Stimulated activated CD4-positive, alpha-beta T cell treated with anti-CD3 and anti-CD28 coated beads, Interleukin-2, amount 100 ng/mL, for 4 hours (primary cell): ENCODE data around the gene STX4.

Source experiments
- DNase-seq: peaks from one replicate; pipeline ENCODE4 v3.0.0-alpha.2; 2020; ENCODE audit warnings: low read depth

STX4 gene

DNA sequence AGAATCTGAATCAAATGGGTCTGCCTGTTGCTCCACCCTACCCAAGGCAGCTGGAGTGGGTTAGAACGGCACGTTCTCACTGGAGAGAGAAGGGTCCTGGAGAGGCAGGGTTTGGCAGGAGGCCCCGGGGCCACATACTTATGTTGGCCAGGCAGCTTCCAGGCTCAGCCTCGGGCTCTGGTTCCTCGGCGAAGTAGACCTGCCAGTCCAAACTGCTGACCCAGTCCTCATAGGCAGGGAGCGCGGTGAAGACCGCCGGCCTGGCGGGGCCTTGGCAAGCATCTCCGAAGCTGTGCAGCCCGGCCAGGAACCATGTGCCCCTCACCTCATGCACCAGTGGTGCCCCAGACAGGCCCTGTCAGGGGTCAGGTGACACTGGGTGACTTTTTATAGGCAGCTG is 50.6 kb downstream of the STX4 start:
- no peak for DNase-seq

DNA sequence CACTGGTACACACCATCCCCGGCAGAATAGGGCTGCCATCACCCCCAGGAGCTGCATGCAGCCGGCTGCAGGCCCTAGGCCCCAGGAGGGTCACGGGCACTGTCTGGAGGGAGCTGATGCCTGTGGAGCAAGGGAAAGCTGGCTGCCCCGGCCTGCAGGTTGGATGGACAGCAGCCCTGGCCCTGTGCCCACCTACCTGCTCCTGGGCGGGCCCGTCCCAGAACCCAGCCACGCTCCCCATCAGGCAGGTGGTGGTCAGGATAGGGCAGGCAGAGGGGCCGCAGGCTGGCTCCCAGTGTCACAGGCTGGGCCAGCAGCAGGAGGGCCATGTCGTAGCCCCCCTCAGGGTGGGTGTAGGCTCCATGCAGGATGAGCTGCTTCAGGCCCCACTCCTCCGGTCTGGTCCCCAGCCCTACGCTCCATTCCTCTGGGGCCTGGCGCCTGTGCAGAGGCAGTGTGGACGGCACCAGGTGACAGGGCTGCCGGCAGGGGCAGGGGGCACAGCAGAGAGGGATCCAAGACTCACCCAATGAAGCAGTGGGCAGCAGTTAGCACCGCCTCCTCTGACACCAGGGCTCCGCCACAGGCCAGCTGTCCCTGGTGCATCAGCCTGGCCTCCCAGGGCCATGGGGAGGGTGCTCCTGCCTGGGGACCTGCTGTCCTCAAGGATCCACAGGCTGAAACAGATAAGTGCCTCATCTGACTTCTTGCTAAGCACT is 51.4 kb downstream of the STX4 start:
- no peak for DNase-seq

DNA sequence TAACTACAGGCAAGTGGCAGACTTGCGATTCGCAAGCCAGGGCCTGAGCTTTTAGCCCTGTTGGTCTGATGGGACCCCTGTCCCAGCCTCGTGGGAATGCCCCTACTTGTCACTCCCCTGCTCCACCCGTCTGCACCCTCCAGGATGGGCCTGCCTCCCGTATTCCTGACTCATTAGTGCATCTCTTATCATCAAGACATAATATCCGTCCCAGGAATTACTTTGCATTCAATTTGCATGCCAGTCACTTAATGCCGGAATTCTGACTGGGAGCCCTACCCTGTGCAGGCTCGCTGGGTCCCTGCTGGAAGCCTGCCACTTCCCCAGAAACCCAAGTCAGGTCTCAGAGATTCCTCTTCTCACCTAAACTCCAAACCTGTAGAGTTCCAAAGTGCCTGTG is 52.1 kb downstream of the STX4 start:
- DNase-seq: no peak

DNA sequence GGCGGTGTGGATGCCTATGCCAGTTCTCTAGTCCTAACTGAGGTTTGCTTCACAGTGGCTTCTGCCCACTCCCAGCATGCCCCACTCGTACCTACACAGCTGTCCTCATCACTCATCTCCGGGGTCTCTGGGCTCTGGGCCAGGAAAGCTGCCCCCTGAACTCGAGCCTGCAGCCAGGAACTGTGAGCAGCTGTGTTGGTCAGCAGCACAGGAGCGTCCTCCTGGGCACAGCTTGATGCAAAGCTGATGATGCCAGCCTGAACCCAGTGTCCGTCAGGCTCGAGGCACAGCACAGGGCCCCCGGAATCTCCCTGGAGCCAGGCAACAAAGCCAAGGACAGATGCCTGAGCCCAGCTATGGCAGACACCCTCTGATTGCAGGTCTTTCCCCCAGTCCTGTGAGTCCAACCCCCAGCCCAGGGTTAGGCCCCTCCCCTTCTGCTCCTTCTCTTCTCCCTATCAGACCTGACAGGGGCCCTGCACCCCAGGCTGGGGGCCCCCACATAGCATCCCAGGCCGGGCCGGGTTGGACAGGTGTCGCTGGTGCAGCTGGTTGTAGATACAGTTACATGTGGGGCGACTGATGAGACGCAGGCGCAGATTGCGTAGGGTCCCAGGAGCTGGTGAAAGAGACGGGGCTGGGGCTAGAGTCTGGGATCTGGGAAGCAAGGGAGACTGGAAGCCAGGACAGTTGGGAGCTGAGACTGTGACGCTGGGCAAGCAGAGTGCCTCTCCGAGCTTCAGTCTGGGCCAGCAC is 52.7 kb downstream of the STX4 start:
- no peak for DNase-seq

DNA sequence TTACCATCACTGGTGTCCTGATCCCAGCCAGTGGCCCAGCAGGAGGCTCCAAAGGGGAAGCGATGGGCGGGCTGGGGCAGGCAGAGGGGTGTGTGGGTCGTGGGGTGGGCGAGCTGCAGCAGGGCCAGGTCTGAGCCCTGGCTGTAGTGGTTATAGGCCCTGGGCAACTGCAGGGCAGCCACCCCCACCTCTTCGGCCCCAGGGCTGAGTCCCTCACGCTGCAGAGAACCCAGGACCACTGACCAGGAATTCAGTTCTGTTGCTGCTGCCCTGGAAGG is 53.2 kb downstream of the STX4 start:
- no peak for DNase-seq

DNA sequence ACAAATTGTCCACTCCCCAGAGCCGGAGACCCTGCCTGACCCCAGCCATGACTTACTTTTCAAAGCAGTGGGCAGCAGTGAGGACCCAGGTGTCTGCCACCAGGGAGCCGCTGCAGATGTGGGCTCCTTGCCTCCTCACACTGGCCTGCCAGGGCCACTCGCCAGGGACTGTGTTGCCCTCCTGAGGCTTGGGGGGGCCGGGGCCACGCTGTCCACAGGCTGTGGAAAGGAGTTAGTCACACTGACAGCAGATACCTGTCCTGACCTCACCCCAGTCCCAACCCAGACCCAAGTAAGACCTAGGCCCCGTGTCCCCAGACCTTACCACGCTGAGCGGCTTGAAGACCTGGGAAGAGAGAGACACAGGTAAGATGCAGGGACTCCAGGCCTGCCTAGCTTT is 54.1 kb downstream of the STX4 start:
- DNase-seq: no peak

DNA sequence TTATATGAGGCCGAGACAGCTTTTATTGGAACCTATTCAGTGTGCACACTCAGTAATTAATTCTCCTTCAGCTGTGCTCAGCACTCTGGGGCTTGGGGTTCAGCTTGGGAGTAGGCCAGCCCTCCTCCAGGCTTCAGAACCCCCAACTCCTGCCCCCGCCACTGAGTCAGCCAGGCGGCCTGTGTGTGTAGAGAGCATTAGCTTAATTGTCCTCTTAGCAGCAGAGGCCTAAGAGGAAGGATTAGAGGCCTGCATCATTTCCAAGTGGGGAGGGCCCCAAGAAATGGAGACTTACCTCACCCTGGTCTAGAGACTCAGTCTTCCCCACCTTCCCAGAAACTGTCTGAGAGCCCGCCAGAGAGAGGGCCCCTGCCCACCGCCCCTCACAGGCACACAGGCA is 54.6 kb downstream of the STX4 start:
- no peak for DNase-seq

DNA sequence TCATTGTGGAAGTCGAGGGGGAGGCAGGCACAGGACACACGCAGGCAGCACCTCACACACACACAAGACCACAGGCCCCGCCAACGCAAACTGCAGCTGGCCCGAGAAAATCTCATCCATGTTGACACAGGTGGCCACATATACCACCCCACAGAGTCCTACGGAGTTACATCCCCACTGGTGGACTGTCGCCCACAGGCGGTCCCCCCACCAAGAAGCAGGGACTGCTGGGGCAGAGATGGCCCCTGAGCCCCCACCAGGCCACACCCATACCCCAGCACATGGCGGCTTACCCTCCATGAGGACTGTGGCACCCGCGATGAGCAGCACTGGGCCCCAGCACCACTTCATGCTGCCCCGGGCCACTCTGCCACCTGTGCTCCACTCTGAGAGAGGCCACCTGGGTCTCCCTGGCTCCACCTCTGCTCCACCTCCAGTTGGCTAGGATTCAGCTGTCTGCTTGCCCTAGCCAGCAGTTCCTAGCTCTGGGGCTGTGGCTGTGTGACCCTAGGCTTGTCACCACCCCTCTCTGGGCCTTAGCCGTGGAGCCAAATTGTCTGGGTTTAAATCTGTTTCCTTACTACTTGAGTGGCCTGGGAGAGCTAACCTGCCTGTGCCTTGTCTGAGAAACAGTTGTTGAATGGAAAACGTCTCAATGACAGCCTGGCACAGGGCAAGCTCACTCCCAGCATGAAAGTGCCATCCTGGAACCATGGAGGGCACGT is 55.3 kb downstream of the STX4 start, which contains the start of gene PRSS53:
PRSS53 (minus strand) TSS at position 485 of the 725 bp plus-strand sequence; CDS start at position 351, 134 bp downstream.
- no peak for DNase-seq

DNA sequence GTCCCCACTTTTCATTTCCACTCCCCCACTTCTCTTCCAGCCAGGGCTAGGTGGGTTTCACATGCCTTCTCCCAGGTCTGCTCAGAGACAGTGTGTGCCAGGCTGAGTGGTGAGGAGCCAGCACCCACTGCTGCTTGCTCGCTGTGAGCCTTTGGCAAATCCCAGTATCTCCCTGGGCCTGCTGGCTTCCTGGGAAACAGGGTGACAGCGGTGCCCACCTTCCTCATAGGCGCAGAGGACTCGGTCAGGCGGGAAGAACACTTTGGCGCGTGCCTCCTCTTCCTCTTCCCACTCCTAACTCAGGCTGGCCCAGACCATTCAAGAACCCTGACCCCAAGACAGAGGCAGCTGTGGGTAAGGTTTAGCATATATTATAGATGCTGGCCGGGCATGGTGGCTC is 55.8 kb downstream of the STX4 start:
- no peak for DNase-seq
